ENCODE measurements around the gene RXRA.

Gene RXRA

DNA sequence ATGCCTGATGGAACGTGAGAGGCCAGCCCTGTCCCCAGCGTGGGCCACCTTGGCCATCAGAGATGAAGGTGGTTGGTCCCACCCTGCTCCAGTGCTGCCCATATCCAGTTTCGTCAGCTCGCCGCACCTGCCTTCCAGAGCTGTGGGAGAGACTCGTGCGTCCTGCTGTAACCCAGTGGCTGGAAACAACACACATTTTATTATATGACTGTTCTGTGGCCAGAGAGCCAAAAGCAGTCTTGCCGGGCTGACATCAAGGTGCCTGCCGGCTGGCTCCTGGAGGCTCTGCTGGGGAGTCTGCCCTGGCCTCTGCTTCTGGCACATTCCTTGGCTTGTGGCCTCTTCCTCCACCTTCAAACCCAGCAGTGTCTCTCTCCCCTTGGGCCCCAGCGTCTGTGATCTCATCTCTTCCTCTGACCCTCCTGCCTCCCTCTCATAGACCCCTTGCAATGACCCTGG, 94.7 kb downstream of the RXRA start:
- DNase-seq: no peak

DNA sequence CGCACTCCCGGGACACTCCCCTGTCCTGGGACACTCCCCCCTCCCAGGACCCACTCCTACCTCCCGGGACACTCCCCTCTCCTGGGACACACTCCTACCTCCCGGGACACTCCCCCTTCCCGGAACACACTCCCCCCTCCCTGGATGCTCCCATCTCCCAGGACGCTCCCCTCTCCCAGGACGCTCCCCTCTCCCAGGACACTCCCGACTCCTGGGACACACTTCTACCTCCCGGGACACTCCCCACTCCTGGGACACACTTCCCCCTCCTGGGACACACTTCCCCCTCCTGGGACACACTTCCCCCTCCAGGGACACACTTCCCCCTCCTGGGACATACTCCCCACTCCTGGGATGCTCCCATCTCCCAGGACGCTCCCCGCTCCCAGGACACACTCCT, 95.6 kb downstream of the RXRA start:
- DNase-seq: no peak

DNA sequence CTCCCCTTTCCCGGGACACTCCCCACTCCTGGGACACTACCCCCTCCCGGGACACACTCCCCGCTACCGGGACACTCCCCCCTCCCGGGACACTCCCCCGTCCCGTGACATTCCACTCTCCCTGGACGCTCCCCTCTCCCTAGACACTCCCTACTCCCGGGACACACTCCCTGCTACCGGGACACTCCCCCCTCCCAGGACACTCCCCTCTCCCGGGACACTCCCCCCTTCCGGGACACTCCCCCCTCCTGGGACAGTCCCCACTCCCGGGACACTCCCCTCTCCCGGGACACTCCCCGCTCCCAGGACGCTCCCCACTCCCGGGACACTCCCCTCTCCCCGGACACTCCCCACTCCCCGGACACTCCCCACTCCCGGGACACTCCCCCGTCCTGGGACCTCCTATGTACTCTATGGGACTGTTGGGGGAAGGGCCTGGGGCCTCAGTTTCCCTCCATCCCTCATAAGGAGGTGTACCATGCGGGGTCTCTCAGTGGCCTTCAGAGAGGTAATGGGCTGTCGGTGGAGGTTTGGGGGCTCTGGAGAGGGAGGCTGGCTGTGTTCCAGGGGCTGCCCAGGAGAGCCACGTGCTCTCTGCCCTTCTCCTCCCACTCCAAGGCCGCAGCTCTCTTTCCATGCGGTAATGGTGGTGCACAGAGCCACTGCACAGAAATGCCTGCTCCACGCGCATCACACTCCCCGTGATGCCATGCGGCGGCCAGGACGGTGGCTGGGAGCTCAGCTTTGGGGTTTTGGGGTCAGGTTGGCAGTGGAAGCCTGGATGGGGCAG, 96.2 kb downstream of the RXRA start:
- no peak for DNase-seq

DNA sequence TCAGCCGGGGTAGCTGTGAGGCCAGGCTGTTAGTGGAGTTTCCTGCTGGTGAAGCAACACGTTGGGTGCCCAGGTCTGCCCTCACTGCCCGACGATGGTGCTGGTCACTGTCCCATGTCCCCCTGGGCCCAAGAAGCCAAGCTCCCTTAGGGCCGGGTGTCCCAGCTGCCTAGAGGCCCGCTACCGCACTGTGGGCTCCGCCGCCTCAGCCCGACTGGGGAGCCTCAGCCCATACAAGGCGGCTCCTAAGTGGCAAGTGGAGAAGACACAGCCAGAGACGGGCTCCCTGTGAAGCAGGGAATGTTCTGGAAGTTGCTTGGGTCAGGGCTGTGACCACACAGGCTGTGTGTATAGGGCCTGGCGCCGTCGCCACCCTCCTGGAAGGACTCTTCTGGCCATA, 96.9 kb downstream of the RXRA start:
- DNase-seq: no peak

DNA sequence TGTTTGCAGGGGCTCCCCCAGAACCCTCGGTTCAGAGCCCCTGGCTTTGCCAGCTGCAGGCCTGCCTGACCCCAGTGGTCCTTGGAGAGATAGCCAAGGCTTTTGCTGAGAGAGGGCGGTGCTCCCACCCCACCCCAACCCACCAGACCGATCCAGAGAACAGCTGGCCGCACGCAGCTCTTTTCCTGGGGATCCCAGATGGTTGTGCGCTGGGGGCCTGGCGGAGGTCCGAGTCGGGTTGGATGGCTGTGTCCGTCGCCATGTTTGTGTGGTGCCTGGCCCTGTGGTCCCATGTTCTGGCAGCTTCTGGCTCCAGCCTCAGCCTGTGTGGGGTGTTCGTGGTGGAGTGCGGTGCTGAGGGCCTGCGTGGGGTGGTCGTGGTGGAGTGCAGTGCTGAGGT, 97.5 kb downstream of the RXRA start:
- DNase-seq: no peak

DNA sequence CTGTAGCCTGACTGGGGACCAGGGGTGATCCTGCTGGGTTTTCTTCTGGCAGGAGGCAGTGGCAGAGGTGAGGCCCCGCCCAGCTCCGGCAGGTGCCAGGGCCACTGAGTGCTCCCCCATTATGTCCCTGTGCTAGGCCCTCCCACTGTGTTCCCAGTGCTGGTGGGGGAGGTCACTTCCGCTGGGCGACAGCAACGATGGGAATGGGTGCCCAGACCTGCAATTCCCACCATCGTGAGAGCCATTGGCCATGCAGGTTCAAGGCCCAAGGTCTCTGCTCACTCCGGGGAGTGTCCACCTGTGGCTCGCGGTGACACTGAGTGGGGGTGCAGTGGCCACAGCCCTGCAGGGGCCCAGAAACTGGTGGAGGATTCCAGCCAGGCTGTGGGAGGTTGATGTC, 98.6 kb downstream of the RXRA start:
- DNase-seq: no peak

DNA sequence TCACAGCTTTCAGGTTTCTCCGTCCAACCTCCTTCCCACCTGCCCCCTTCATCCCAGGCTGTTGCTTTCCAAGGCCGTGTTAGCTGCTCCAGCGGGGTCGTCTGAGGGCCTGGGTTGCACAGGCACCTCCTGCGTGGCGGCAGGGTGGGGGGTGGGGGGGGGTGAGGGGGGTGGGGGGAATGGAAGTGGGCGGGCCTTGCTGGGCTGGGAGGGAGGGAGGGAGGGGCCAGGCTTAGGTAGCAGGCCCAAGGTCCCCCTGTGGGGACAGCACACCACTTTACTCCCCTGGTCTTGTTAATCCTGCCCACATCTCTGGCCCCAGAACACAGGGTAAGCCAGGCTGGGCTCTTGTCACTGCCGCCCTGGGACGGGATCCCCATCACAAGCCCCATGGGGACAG, 99.1 kb downstream of the RXRA start:
- DNase-seq: no peak

DNA sequence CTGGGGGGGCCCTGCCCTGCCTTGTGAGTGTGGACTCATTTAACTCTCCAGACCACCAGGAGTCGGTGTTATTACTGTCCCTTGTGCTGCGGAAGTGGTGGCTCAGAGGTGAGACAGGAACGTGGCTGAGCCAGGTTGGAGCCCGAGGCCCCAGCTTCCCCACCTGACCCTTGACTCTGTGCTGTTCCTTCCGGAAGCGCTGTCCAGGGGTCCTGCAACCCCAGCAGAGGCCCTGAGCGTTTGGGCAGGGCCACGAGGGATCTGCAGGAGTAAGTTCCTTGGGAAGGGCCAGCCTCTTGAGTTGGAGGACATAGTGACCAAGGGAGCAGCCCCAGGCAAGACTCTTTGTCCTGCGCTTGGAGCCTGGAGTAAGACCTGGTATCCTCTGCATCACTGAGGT, 99.6 kb downstream of the RXRA start:
- DNase-seq: no peak

DNA sequence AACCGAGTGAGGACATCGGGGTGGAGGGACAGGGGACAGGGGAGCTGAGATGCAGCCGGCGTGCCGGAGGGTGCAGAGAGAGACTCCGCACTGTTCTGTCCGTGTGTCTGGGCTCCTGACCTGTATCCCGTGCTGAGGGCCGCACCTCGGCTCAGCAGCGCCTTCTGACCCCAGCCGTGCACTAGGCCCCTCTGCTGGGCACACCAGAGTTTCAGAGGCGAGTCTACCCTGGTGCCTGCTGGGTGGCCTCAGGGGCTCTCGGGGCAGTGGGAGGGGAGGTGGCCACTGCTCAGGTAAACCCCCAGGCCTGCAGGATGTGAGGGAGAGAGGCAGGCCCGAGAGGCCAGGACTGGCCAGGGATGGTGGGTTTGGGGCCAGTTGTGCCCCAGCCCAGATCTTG, 100.2 kb downstream of the RXRA start:
- DNase-seq: no peak

DNA sequence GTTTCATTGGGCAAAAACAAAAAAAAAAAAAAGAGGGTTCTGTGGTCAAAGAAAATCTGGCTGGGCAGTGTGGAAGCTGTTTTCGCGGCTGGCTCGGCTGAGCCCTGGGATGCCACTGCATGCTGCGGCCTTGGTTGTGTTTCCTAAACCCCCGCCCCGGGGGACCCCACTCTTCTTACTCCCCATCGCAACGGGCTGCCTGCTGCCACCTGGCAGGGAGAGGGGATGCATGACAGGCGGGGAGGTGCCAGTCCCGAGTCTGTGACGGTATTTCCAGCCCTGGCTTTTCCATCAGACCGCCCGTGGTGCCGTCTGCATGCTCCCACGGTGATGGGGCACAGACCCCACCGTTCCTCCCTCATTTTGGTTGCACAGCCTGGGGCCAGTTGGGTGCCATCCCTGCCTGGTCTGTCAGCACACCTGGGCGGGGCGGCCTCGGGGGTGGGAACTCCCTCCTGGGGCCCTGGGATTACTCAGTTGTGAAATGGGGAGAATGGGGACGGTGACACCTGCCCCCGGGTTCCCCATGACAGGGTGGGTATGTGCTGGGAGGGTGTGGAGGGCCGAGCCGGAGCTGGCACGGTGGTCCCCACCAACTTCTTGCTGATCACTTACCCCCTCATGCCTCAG, 101.0 kb downstream of the RXRA start:
- no peak for DNase-seq

DNA sequence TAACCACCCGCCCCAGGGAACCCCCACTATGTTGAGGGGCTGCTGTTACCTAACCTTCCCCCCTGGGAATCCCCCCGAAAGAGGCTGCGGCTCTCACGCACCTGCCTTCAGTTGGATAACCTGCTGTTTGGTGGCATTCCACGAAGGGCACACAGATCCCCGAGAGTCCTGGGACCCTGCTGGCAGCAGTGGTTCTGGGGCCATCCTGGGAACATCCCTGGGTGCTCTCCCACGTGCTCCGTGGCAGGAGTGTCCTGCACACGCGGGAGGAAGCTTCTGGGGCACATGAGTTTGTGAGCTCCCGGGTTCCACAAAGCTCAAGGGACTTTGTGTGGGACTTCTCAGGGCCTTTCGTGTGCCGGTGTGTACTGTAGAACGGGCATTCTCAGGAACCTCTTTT, 102.3 kb downstream of the RXRA start:
- DNase-seq: no peak

DNA sequence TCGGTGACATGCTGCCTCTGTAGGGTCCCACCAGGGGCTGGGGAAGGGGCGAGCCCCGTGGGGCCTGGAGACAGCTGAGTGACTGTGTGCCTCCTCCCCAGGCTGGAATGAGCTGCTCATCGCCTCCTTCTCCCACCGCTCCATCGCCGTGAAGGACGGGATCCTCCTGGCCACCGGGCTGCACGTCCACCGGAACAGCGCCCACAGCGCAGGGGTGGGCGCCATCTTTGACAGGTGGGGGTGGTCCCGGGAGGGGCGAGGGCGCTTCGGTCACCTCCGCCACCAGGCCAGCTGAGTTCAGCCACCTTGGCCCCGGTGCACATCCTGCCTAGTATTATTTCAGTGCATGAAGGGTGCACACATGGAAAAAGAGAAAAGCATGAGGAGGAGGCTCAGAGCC, 102.8 kb downstream of the RXRA start:
- DNase-seq: no peak

DNA sequence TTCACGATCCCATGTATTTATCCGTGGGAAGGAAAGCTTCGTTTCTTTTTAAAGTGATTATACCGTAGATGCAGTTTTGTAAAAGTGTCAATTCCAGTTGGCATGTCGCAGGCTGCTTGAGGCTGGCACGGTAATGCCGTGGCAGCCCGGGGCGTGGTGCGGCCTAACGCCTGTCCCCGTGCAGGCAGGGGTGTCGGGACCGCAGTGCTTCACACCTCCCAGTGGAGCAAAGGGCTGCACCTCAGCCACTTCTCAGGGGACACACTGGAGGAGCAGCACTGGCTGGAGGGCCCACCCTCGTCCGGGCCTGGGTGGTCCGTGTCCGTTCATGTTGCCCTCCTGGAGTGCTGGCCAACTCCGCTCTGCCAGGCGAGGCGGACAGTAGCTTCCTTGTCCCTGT, 103.2 kb downstream of the RXRA start:
- no peak for DNase-seq

DNA sequence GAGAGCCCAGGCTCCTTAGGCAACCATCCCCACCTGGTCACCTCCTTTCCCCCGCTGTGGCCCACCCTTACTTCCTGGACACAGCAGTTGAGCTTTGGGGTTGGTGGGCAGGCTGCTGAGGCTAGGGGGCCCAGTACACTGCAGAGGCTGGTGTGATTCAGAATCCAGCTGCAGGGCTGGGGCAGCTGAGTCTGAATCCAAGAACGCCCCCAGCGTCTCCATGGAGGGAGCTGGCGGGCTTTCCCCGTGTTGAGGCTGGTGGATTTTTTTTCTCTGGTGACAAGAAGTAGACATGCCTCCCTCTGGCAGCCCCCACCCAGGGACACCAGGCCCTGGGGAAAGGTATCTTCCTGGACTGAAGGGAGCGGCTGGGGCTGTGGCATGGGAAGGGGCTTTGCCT, 104.8 kb downstream of the RXRA start:
- DNase-seq: no peak

DNA sequence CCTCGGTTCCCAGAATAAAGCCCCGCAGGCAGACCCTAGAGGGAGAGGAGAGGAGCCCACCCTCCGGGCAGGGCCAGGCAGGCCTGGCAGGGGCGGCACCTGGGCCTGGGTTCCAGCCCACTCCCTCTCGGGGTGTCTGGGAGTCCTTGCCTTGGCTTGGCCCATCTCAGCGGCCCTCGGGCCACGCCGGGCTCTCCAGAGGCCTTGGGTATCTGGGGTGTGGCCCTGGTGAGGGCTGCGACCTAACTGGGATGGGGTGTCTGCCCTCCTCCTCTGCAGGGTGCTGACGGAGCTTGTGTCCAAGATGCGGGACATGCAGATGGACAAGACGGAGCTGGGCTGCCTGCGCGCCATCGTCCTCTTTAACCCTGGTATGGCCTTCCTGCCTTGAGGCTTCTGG, 105.4 kb downstream of the RXRA start:
- DNase-seq: no peak

DNA sequence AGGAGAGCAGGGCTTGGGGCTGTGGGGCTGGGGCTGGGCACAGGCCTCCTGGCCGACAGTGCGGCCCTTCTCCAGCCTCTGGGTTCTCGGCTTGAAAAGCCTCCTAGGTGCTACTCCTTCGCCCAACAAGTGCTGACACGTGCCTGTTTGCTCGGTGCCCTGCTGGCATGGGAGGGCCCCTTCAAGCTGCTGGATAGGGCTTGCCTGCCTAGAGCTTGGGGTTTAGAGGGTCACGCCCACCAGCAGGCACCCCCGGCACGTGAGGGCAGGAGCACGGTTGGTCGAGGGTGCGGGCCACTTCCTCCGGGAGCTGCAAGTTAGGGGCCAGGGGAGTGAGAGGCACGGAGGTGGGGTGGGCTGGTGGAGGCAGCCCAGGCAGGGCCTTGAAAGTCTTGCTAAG, 106.2 kb downstream of the RXRA start:
- DNase-seq: no peak

DNA sequence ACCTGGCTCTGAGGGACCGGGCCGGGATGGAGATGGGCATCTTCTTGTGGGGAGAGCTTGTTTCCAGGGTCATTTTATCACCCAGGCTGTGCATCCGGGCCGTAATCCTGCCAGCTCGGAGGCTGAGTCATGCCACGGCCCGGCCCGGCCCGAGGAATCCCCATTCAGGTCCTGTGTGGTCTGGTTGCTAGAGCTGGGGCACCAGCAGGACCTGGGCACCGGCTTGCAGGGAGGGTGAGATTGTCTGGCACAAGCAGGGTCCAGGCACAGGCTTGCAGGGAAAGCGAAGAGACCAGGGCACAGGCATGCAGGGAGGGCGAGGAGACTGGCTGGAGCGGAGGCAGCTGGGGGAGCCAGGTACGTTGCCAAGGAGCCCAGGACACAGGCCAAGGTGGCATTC, 106.8 kb downstream of the RXRA start:
- DNase-seq: no peak

DNA sequence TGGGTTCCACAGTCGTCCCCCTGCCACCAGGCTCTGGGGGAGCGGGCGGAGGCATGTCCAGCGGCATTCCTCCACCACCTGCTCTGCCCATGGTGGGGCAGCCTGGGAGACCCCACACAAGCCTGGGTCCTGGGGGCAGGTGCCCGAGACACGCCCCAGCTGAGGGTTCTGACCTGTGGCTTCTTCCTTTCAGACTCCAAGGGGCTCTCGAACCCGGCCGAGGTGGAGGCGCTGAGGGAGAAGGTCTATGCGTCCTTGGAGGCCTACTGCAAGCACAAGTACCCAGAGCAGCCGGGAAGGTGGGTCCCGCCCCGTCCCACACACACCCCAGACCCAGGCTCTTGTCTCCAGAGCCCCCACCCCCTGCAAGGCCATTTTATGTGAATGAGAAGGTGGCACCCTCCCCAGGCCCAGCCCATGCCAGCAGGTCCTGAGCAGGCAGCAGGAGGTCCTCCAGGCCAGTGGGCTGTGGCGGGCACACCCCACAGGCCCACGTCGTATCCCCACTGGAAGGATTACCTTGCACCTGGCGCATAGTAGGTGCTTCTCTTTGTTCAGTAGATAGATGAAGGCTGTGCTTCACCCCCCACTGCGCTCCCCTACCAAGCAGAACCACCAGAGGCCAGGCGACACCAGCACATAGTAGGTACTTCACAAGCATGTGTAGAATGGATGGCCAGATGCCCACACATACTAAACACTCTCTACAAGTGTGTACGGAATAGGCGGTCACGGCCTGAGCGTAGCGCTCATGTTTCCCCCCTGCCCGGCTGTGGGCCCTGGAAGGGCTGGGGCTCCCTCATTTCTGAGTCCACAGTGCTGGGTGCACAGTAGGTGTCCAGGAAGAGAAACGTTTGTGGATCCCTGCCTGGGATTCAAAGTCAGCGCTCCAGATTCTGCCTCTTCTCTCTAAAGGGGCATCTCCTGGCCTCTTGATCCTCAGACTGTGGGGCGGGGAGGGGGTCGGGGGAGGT, 107.9 kb downstream of the RXRA start:
- no peak for DNase-seq

DNA sequence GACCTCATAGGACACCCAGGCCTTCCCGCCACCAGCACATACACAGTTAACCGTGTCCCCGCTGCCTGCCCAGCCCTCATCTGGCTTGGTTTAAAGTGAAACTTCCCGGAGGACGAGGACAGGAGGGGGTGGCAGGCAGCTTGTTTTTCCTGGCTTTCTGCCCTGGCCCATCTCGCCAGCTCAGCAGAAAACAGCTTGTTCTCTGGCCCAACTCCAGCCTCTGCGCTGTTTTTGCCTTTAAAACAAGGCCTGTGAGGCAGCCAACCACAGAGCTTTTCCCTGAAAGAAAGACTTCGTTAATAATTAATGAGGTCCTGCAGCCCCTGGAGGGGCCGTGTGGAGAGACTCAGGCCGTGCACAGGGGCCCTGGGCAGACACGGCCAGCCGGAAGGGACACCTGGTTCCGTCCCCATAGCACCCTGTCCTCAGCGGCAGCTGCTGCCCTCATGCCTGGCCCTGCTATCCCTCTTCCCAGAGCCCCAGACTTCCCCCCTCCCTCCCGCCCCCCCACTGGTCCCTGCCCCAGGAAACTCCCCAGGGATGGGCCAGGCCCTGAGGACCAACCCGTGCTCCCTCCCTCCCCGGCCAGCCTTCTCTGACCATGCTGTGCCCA, 108.7 kb downstream of the RXRA start:
- no peak for DNase-seq

DNA sequence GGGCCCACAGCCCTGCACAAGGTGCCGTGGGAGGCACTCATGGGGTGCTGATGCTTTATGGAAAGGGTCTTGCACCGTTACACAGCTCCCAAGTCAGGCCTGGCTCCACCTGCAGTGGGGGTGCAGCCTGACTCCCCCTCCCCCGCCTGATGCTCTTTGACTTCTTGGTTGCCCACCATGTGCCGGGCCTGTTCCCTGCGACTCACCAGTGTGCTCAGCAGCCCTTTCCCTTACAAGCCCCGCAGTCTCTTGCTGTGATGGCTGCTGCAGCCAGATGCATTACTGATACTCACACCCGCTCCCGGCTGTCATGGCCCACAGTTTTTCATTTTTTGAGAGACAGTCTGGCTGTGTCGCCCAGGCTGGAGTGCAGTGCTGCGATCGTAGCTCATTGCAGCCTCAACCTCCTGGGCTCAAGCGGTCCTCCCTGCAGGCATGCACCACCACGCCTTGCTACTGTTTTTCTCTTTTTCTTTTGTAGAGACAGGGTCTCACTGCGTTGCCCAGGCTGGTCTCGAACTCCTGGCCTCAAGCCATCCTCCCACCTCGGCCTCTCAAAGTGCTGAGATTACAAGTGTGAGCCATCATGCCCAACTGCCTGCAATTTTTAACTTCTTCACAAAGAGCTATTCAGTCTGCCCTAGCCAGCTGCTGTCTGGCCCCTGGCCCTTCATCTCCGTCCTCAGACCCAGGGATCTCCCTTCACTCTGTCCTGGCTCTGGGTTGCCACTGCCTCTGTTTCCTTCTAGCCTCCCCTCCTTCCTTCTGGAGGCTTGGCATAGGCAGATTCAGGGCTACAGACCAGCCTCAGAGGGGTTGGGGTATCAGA, 109.5 kb downstream of the RXRA start:
- no peak for DNase-seq

DNA sequence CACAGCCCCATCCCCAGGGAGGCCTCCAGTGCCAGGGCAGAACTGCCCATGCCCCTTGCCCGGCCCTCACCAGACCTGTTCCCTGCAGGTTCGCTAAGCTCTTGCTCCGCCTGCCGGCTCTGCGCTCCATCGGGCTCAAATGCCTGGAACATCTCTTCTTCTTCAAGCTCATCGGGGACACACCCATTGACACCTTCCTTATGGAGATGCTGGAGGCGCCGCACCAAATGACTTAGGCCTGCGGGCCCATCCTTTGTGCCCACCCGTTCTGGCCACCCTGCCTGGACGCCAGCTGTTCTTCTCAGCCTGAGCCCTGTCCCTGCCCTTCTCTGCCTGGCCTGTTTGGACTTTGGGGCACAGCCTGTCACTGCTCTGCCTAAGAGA, 110.1 kb downstream of the RXRA start:
- no peak for DNase-seq

DNA sequence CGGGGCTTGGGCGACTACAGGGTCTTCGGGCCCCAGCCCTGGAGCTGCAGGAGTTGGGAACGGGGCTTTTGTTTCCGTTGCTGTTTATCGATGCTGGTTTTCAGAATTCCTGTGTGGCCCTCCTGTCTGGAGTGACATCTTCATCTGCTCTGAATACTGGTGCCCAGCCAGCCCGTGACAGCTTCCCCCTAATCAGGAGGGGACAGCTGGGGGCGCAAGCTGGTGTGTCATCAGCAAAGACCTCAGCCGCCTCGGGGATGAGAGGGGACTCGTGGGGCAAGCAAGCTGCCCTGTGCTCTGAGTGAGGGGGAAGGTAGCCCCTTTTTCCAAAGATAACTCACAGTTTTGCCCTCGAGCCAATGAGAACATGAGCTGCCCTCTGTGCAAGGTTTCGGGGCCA, 110.7 kb downstream of the RXRA start:
- no peak for DNase-seq

Measured in activated CD4-positive, alpha-beta T cell treated with anti-CD3 and anti-CD28 coated beads for 1 hour (primary cell).